HG03025 (cell line): Measurements from ENCODE around the gene PARN.
"Not testable (repeated sequence)": the region's sequence is repeated elsewhere in the genome, so short reads cannot be mapped to it uniquely, and the experiment has no call there.

ENCODE experiments used
- ATAC-seq: cut with Tn5 transposase; IDR thresholded peaks from one replicate; pipeline ENCODE4 v1.9.1; 2021; ENCODE audit warnings: mild to moderate bottlenecking, moderate library complexity; ENCODE audit not compliant: unreplicated experiment, low FRiP score

PARN gene

DNA sequence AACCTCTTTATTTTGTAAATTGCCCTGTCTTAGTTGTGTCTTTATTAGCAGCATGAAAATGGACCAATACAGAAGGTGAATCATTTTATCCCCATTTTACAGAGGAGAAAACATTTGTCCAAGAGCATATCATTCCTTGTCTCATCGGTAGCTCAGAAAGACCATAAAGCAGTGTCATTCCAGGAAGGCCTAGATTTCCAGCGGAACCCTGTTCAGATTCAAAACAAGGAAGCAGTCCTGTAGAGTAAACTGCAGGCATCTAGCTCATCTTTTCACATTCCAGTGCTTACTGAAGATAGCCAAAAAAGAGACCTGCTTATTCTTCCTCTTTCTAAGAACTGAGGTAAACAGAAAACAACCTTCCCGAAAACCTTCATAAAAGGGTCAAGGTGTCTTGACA is 54.0 kb downstream of the PARN start:
- ATAC-seq = no peak

DNA sequence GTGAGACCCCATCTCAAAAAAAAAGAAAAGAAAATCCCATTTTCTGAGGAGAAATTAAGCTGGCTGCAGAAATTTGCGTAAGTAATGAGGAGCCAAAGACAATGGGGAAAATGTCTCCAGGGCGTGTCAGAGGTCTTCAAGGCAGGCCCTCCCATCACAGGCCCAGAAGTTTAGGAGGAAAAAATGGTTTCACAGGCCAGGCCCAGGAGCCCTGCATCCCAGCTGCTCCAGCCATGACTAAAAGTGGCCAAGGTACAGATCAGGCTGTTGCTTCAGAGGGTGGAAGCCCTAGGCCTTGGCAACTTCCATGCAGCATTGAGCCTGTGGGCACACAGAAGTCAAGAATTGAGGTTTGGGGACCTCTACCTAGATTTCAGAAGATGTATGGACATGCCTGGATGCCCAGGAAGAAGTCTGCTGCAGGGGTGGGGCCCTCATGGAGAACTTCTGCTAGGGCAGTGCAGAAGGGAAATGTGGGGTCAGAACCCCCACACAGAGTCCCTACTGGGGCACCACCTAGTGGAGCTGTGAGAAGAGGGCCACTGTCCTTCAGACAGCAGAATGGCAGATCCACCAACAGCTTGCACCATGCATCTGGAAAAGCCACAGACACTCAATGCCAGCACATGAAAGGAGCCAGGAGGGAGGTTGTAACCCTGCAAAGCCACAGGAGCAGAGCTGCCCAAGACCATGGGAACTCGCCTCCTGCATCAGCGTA is 55.2 kb downstream of the PARN start:
- not testable (repeated sequence) for ATAC-seq

GRCh38 chr16:14572535-14572934 is 57.5 kb downstream of the PARN start:
- no peak for ATAC-seq

- ATAC-seq = no peak
Measured at GRCh38 chr16:14569213-14569612, 60.8 kb downstream of the PARN start.

- ATAC-seq = no peak
Measured at GRCh38 chr16:14566599-14566998, 63.5 kb downstream of the PARN start.

DNA sequence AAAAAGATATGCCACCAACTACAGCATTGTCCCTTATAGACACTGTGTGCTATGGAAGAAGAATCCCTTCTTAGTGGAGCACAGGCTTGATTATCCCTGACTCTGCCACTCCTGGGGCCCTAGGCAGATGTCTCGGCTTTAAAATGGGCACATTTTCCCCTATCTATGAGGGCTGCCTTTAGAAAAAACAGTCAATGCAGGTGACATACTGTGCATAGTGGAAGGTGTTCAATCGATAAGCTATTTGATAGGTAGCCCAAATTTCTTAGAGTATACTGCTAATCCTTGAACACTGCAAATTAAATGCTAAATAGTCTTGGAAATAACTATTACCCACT is 64.4 kb downstream of the PARN start:
- no peak for ATAC-seq

DNA sequence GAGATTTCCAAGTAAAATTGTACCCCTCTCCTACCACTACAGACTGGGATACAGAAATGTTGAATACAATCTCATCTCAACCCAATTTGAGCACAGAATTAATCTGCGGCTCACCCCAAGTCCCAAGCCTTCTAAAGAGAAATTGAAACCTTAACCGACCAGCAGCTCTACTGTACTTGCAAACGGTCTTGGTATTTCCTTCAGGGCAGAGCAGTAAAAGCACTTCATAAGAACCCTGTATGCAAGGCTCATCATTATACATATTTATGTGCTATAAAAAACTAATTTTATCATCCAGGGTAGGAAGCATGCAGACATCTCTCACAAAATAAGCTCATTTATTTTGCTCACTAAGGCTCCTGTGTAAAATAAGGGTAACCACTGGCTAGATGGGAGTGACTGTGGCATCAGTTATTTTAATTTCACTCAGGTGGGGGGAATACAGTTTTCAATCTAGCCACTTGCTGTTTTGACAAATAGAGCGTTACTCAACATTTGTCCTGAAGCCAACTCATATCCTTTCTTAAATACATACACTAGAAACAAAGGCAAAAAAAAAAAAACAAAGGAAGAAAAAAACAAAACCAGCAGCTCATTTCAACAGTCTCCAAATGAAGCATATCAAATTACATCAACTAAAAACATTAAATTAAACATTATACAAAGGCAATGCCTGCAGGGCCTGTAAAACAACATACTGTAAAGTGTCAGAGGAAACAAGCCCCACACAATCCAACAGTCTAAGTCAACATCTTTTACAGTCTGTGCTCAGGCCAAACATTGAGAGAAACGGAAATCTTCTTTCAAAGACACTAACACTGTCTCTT is 65.0 kb downstream of the PARN start:
- no peak for ATAC-seq

DNA sequence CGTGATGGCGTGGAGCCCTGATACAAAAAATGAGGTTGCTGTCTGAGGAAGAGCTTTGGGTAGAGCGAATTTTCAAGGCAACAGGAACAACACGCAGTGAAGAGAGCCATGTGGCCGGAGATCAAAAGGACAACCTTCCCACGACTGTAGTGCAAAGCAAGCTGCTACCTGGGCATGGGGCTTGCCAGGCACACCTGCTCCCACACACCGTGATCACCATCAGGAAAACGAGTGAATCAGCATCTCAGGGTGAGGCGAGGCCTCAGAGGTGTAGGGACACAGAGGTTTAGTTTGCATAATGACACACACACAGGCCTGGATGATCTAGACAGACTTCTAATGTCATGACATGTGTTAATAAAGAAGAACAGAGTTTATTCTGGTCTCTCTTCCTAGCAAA is 65.7 kb downstream of the PARN start:
- no peak for ATAC-seq

GRCh38 chr16:14562691-14563491 is 67.2 kb downstream of the PARN start:
- no peak for ATAC-seq

DNA sequence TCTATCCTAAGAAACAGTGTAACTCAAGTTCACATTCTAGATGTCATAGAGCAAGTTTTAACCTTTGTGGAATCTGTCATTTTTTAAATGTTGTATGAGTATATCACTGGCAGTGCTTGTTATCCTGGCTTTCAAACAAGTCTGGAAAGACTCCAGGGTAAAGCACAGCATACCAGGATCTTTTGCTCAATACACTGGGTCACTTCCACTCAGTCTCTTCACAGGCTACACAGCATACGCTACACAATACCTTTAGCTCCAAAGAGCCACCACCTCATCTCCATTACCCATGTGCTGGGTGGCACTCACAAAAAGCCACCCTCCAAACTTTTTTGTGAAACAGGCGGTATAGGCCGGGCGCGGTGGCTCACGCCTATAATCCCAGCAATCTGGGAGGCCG is 69.5 kb downstream of the PARN start:
- ATAC-seq = no peak

GRCh38 chr16:14559809-14560241 is 70.2 kb downstream of the PARN start:
- ATAC-seq = no peak

- no peak for ATAC-seq
Measured at GRCh38 chr16:14553447-14553846, 76.6 kb downstream of the PARN start.

GRCh38 chr16:14549789-14550153 is 80.3 kb downstream of the PARN start:
- ATAC-seq = no peak

- no peak for ATAC-seq
Measured at GRCh38 chr16:14548933-14549788, 80.9 kb downstream of the PARN start.

DNA sequence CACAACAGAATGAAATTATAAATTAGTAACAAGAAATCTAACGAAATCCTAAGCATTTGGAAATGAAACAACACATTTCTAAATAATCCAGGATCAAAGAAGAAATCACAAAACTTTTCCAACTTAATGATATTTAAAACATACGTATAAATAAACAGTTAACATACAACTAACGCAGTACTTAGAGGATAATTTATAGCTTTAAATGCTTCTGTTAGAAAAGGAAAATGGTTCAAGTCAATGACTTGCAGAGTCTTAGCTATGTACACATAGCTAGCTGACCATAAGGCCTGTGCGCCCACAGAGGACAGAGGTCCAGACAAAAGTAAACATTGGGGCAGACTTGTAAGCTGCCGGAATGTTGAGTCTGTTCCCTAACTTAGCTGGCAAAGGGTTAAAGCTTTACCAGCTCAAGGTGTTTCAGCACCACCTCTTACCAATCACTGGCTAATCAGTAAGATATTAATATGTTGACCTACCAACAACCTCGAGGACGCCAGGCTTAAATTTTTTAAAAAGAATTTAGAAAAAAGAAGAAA is 84.6 kb downstream of the PARN start:
- no peak for ATAC-seq

GRCh38 chr16:14544846-14545245 is 85.2 kb downstream of the PARN start:
- ATAC-seq = not testable (repeated sequence)

- ATAC-seq = no peak
Measured at GRCh38 chr16:14539631-14540030, 90.4 kb downstream of the PARN start.

- ATAC-seq = no peak
Measured at GRCh38 chr16:14539156-14539555, 90.9 kb downstream of the PARN start.

DNA sequence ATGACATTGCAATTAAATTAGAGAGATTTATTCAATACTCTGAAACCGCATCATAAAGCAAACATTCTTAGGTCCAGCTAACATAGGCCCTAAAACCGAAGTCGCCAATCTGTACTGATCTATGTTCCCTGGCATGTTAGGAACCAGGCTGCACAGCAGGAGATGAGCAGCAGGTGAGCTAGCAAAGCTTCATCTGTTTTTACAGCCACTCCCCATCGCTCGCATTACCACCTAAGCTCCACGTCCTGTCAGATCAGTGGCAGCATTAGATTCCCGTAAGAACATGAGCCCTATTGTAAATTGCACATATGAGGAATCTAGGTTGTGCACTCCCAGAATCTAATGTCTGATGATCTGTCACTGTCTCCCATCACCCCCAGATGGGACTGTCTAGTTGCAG is 91.5 kb downstream of the PARN start:
- ATAC-seq = no peak

DNA sequence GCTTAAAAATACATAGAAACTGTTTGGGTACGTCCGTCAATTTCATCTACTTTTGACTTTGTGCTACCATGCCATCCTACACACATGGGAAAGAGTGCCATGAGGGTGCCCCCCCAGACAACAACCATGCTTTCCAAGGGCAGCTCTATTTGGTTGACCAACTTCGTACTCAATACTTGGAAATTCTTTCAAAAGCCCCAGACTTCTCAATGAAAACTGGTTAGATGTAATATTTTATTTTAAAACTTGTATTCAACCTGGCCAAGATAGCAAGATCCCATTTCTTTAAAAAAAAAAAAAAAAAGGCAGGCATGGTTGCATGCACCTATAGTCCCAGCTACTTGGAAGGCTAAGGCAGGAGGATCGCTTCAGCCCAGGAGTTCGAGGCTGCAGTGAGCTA is 98.4 kb downstream of the PARN start:
- ATAC-seq = no peak
